ENCODE results near the gene EME2. TPM values are rescaled to one million over a fixed set of nuclear protein-coding genes. Genes with fewer than 3 reads are reported as not detected.

EME2 gene
- polyA plus RNA-seq, 1 donor from 2014 or later = 21.2 TPM

- Histone ChIP-seq H3K79me2 (replicated peaks; ENCODE audit: insufficient read depth, low read length) (peaks cover 21% of the 10 kb centered on the region), H3K9me2 (ENCODE audit: insufficient read depth, low read length) (no peaks in the 10 kb centered on the region), H3K27me3 (ENCODE audit: insufficient read depth, low read depth, low read length) (no peaks in the 10 kb centered on the region), H4K20me1 (ENCODE audit: insufficient read depth) (peaks cover under 1% of the 10 kb centered on the region), H2AFZ (ENCODE audit: low read depth, low read length) (no peak overlapping the region), H3K4me3 (ENCODE audit: low read length) (no peak overlapping the region), H3K27ac (ENCODE audit: low read length) (no peak overlapping the region), H3K9ac (ENCODE audit: low read length) (no peak overlapping the region), H3K36me3 (ENCODE audit: insufficient read depth, low read length) (no peaks in the 10 kb centered on the region), H3K9me3 (ENCODE audit: low read length) (no peaks in the 10 kb centered on the region), H3F3A (ENCODE audit: insufficient read depth, low read length, poor library complexity, severe bottlenecking) (no peaks in the 10 kb centered on the region), H3K4me2 (ENCODE audit: low read length) (no peak overlapping the region)
- TF ChIP-seq REST (IDR thresholded peaks at IDR 0.05; ENCODE audit: borderline replicate concordance) (no peak), POLR2AphosphoS5 (IDR thresholded peaks at IDR 0.05) (no peak), TAF1 (IDR thresholded peaks at IDR 0.05; ENCODE audit: low read depth) (no peak), MXI1 (conservative IDR thresholded peaks at IDR 0.05; ENCODE audit: poor library complexity, severe bottlenecking) (no peak), EP300 (conservative IDR thresholded peaks at IDR 0.05; ENCODE audit: poor library complexity, severe bottlenecking) (no peak), EZH2 (IDR thresholded peaks at IDR 0.05; ENCODE audit: borderline replicate concordance, insufficient read depth, low read length, poor library complexity, severe bottlenecking) (no peak)
These were observed 13.8 kb downstream of the EME2 start for GRCh38 chr16:1786242-1787055.

GRCh38 chr16:1787056-1787321, 14.4 kb downstream of the EME2 start:
- no peak overlapping the region for H2AFZ ChIP-seq (ENCODE audit: low read depth, low read length)
- no peak overlapping the region for H3K9ac ChIP-seq (ENCODE audit: low read length)
- no peak overlapping the region for H3K4me3 ChIP-seq (ENCODE audit: low read length)
- no peaks in the 10 kb centered on the region for H3K36me3 ChIP-seq (ENCODE audit: insufficient read depth, low read length)
- H4K20me1 ChIP-seq (ENCODE audit: insufficient read depth) = no peaks in the 10 kb centered on the region
- no peaks in the 10 kb centered on the region for H3K9me3 ChIP-seq (ENCODE audit: low read length)
- TF ChIP-seq CTCF (IDR thresholded peaks at IDR 0.05; ENCODE audit: poor library complexity, severe bottlenecking) = no peak
- TF ChIP-seq TAF1 (IDR thresholded peaks at IDR 0.05; ENCODE audit: low read depth) = no peak
- TF ChIP-seq MXI1 (conservative IDR thresholded peaks at IDR 0.05; ENCODE audit: poor library complexity, severe bottlenecking) = no peak
- TF ChIP-seq POLR2AphosphoS5 (IDR thresholded peaks at IDR 0.05) = no peak
- TF ChIP-seq REST (IDR thresholded peaks at IDR 0.05; ENCODE audit: borderline replicate concordance) = no peak
- no peak for TF ChIP-seq SMC3 (conservative IDR thresholded peaks at IDR 0.05; ENCODE audit: poor library complexity)
- TF ChIP-seq EP300 (conservative IDR thresholded peaks at IDR 0.05; ENCODE audit: poor library complexity, severe bottlenecking) = no peak
- H3F3A ChIP-seq (ENCODE audit: insufficient read depth, low read length, poor library complexity, severe bottlenecking) = no peaks in the 10 kb centered on the region
- H3K27me3 ChIP-seq (ENCODE audit: insufficient read depth, low read depth, low read length) = no peaks in the 10 kb centered on the region
- no peak overlapping the region for H3K4me2 ChIP-seq (ENCODE audit: low read length)
- no peak overlapping the region for H3K27ac ChIP-seq (ENCODE audit: low read length)
- no peaks in the 10 kb centered on the region for H3K9me2 ChIP-seq (ENCODE audit: insufficient read depth, low read length)
- H3K79me2 ChIP-seq (replicated peaks; ENCODE audit: insufficient read depth, low read length) = peaks cover 16% of the 10 kb centered on the region
